GM19324 (cell line): ENCODE results near the gene FMNL2.
"Not testable (repeated sequence)": the region's sequence is repeated elsewhere in the genome, so short reads cannot be mapped to it uniquely, and the experiment has no call there.

Source experiments
- ATAC-seq: cut with Tn5 transposase; IDR thresholded peaks from one replicate; pipeline ENCODE4 v1.9.1; 2021; ENCODE audit warnings: mild to moderate bottlenecking, moderate library complexity; ENCODE audit not compliant: unreplicated experiment, low FRiP score

Gene FMNL2

GRCh38 chr2:152509772-152510491 lies 175.0 kb downstream of the FMNL2 start:
- ATAC-seq = no peak

GRCh38 chr2:152510621-152511020 lies 175.6 kb downstream of the FMNL2 start:
- no peak for ATAC-seq

- no peak for ATAC-seq
These were observed 177.0 kb downstream of the FMNL2 start for GRCh38 chr2:152511981-152512380.

- no peak for ATAC-seq
These were observed 178.1 kb downstream of the FMNL2 start for GRCh38 chr2:152513029-152513428.

GRCh38 chr2:152513681-152514080 lies 178.7 kb downstream of the FMNL2 start:
- no peak for ATAC-seq

GRCh38 chr2:152518034-152518433 lies 183.1 kb downstream of the FMNL2 start:
- no peak for ATAC-seq

- ATAC-seq = no peak
These were observed 183.9 kb downstream of the FMNL2 start for GRCh38 chr2:152518641-152519580.

GRCh38 chr2:152519581-152519952 lies 184.6 kb downstream of the FMNL2 start:
- ATAC-seq = no peak

GRCh38 chr2:152520759-152521158 lies 185.8 kb downstream of the FMNL2 start:
- no peak for ATAC-seq

GRCh38 chr2:152522446-152522845 lies 187.5 kb downstream of the FMNL2 start:
- not testable (repeated sequence) for ATAC-seq

GRCh38 chr2:152523091-152523490 lies 188.1 kb downstream of the FMNL2 start:
- ATAC-seq = no peak

- no peak for ATAC-seq
These were observed 190.4 kb downstream of the FMNL2 start for GRCh38 chr2:152525277-152525838.

GRCh38 chr2:152529420-152530115 lies 194.6 kb downstream of the FMNL2 start:
- no peak for ATAC-seq

GRCh38 chr2:152532241-152532640 lies 197.3 kb downstream of the FMNL2 start:
- ATAC-seq = no peak

GRCh38 chr2:152534460-152535135 lies 199.6 kb downstream of the FMNL2 start:
- no peak for ATAC-seq

- ATAC-seq = no peak
These were observed 202.2 kb downstream of the FMNL2 start for GRCh38 chr2:152537081-152537651.

- ATAC-seq = no peak
These were observed 204.4 kb downstream of the FMNL2 start for GRCh38 chr2:152539424-152539823.

GRCh38 chr2:152541712-152542111 lies 206.7 kb downstream of the FMNL2 start:
- no peak for ATAC-seq

- no peak for ATAC-seq
These were observed 207.5 kb downstream of the FMNL2 start for GRCh38 chr2:152542337-152542994.
